Right ventricle myocardium inferior (tissue), 1 donor: ENCODE measurements around the gene TNFSF4. TPM values are rescaled to one million over a fixed set of nuclear protein-coding genes. Genes with fewer than 3 reads are reported as not detected.
"Not testable (repeated sequence)": the region's sequence is repeated elsewhere in the genome, so short reads cannot be mapped to it uniquely, and the experiment has no call there.

Source experiments
- ATAC-seq: fragments of 200-7000 bp; cut with Tn5 transposase; one replicate; pipeline ENCODE4 v1.9.1; 2020; ENCODE audit warnings: mild to moderate bottlenecking, moderate library complexity
- DNase-seq: peaks from one replicate; pipeline ENCODE4 v3.0.0; 2021; ENCODE audit errors: missing footprints
- intact Hi-C: fragments of 100-400 bp; cut with DNase I; formaldehyde crosslinking; loops from one replicate; pipeline ENCODE4 v1.11.0; 2022
- long read RNA-seq: library from polyadenylated mRNA; unstranded; transcript quantifications from one replicate; pipeline ENCODE4 v2.0.0, GENCODE V29; 2021
- total RNA-seq: library from RNA; stranded (reverse); fragmentation: NEBNext Ultra II Directional; extraction: Animal tissue kit (Norgen Biotek cat#: 25700); gene quantifications from one replicate; pipeline ENCODE4 v1.2.1, GENCODE V29; 2021
- donor health status: DM: no; HTN: yes; CAD: no; lungs with severe emphysema.

TNFSF4 gene
- total RNA-seq: 1.0 TPM
- long read RNA-seq: 0 reads

- peak; percentile 58 for DNase-seq
- peak; percentile 30 for ATAC-seq
- intact Hi-C loops: no loop called here
Measured at GRCh38 chr1:173206816-173207568, at the start of gene TNFSF4. Gene TNFSF4, minus strand, starts transcription at chr1:173207331. Its CDS starts 155 bp downstream, at chr1:173207176.

GRCh38 chr1:173255214-173255813 is 48.2 kb upstream of the TNFSF4 start:
- ATAC-seq: no peak
- DNase-seq: no peak
- intact Hi-C loops: loop anchor here (10.0 kb wide), 1 partner anchor 139 kb away; no protein-coding TSS in a partner anchor

GRCh38 chr1:173253046-173253445 is 45.9 kb upstream of the TNFSF4 start:
- intact Hi-C loops: loop anchor here (10.0 kb wide), 1 partner anchor 142 kb away; no protein-coding TSS in a partner anchor
- no peak for ATAC-seq

GRCh38 chr1:173249349-173249748 is 42.2 kb upstream of the TNFSF4 start:
- ATAC-seq (peak; percentile 81), DNase-seq (no peak)
- intact Hi-C loops: no loop called here

More at GRCh38 chr1:173253046-173253445, 45.9 kb upstream of the TNFSF4 start:
- no peak for DNase-seq

- DNase-seq (no peak), ATAC-seq (no peak)
- intact Hi-C loops: no loop called here
Measured at GRCh38 chr1:173248247-173248940, 41.3 kb upstream of the TNFSF4 start.

- ATAC-seq: no peak
- intact Hi-C loops: no loop called here
- DNase-seq: no peak
Measured at GRCh38 chr1:173245892-173246291, 38.8 kb upstream of the TNFSF4 start.

GRCh38 chr1:173243300-173243699 is 36.2 kb upstream of the TNFSF4 start:
- intact Hi-C loops: no loop called here
- DNase-seq: no peak
- ATAC-seq: no peak

GRCh38 chr1:173241528-173242347 is 34.6 kb upstream of the TNFSF4 start:
- DNase-seq (no peak), ATAC-seq (no peak)
- intact Hi-C loops: no loop called here

GRCh38 chr1:173240609-173241008 is 33.5 kb upstream of the TNFSF4 start:
- DNase-seq (no peak), ATAC-seq (no peak)
- intact Hi-C loops: no loop called here

- intact Hi-C loops: no loop called here
- ATAC-seq: no peak
- no peak for DNase-seq
Measured at GRCh38 chr1:173239058-173239457, 31.9 kb upstream of the TNFSF4 start.

- intact Hi-C loops: no loop called here
- ATAC-seq (no peak), DNase-seq (no peak)
Measured at GRCh38 chr1:173234899-173235298, 27.8 kb upstream of the TNFSF4 start.

GRCh38 chr1:173234434-173234833 is 27.3 kb upstream of the TNFSF4 start:
- DNase-seq, ATAC-seq, intact Hi-C loops: not testable (repeated sequence)

GRCh38 chr1:173229031-173229430 is 21.9 kb upstream of the TNFSF4 start:
- intact Hi-C loops, ATAC-seq, DNase-seq: not testable (repeated sequence)

- DNase-seq (no peak), ATAC-seq (no peak)
- intact Hi-C loops: no loop called here
Measured at GRCh38 chr1:173224949-173225348, 17.8 kb upstream of the TNFSF4 start.

GRCh38 chr1:173224280-173224892 is 17.3 kb upstream of the TNFSF4 start:
- intact Hi-C loops: no loop called here
- DNase-seq (no peak), ATAC-seq (no peak)

GRCh38 chr1:173223031-173223380 is 15.9 kb upstream of the TNFSF4 start:
- intact Hi-C loops: no loop called here
- ATAC-seq: no peak

GRCh38 chr1:173222149-173223030 is 15.3 kb upstream of the TNFSF4 start:
- ATAC-seq (no peak), DNase-seq (no peak)
- intact Hi-C loops: no loop called here

More at GRCh38 chr1:173223031-173223380, 15.9 kb upstream of the TNFSF4 start:
- DNase-seq: no peak

GRCh38 chr1:173220157-173220556 is 13.0 kb upstream of the TNFSF4 start:
- no peak for ATAC-seq
- intact Hi-C loops: no loop called here

More at GRCh38 chr1:173220157-173220556, 13.0 kb upstream of the TNFSF4 start:
- no peak for DNase-seq
